HEK293 (cell line): ENCODE data around the gene NPHP4.
"Not testable (repeated sequence)": the region's sequence is repeated elsewhere in the genome, so short reads cannot be mapped to it uniquely, and the experiment has no call there.

Experiments used
- CTCF ChIA-PET: fragments of 350-600 bp; formaldehyde crosslinking; extraction: SDS; loops from one replicate; lab custom pipeline; 2021; ENCODE audit warnings: antibody characterized with exemption; lab: Yijun Ruan, JAX
- POLR2A ChIA-PET: fragments of 300-600 bp; formaldehyde crosslinking; extraction: SDS; loops from one replicate; lab custom pipeline; 2020; ENCODE audit warnings: antibody characterized with exemption, inconsistent platforms; lab: Yijun Ruan, JAX
- H3K27ac ChIP-seq: fragments of 200-500 bp; sonication (Bioruptor generic); 2 replicates; pipeline ENCODE4 v1.5.1; 2014; ENCODE audit warnings: low read depth, low read length, control low read depth, inconsistent platforms; ENCODE audit errors: extremely low read depth
- H3K36me3 ChIP-seq, 2 experiments: fragments of 200-500 bp in 1 of 2; sonication (Bioruptor generic) in 1 of 2; 1 replicate in 1 of 2; 2 replicates in 1 of 2; pipeline ENCODE4 v1.5.1; 2014 to 2017; ENCODE audit warnings: inconsistent platforms in 2 of 2, low read length in 2 of 2; ENCODE audit not compliant: control insufficient read depth in 2 of 2, insufficient read depth in 1 of 2
- H3K4me1 ChIP-seq: fragments of 200-500 bp; sonication (Bioruptor generic); 2 replicates; pipeline ENCODE4 v1.5.1; 2014; ENCODE audit warnings: mild to moderate bottlenecking, low read length, inconsistent platforms; ENCODE audit not compliant: control insufficient read depth, insufficient read depth
- H3K4me3 ChIP-seq: 2 replicates; pipeline ENCODE4 v1.5.1; 2011; ENCODE audit warnings: low read depth, mild to moderate bottlenecking, control low read depth, low read length, moderate library complexity
- H3K9me3 ChIP-seq: fragments of 200-500 bp; sonication (Bioruptor generic); 2 replicates; pipeline ENCODE4 v1.5.1; 2014; ENCODE audit warnings: low read depth, low read length, inconsistent platforms; ENCODE audit not compliant: control insufficient read depth, insufficient read depth
- ATF2 ChIP-seq: fragments of 450-650 bp; formaldehyde crosslinking; IDR thresholded peaks from 2 replicates; pipeline ENCODE4 v1.5.1; 2016; ENCODE audit warnings: missing biosample characterization, missing genetic modification characterization, low read depth
- GLIS1 ChIP-seq: fragments of 450-650 bp; formaldehyde crosslinking; IDR thresholded peaks from 2 replicates; pipeline ENCODE4 v1.5.1; 2016; ENCODE audit warnings: missing biosample characterization, missing genetic modification characterization
- KLF1 ChIP-seq: fragments of 450-650 bp; formaldehyde crosslinking; IDR thresholded peaks from 2 replicates; pipeline ENCODE4 v1.5.1; 2016; ENCODE audit warnings: missing biosample characterization, missing genetic modification characterization
- RBAK ChIP-seq: fragments of 450-650 bp; formaldehyde crosslinking; IDR thresholded peaks from 2 replicates; pipeline ENCODE4 v1.5.1; 2016; ENCODE audit warnings: missing biosample characterization, missing genetic modification characterization
- ZFP3 ChIP-seq: fragments of 450-650 bp; formaldehyde crosslinking; IDR thresholded peaks from 2 replicates; pipeline ENCODE4 v1.5.1; 2016; ENCODE audit warnings: low read depth, missing biosample characterization, missing genetic modification characterization
- ZFP37 ChIP-seq: fragments of 450-650 bp; formaldehyde crosslinking; IDR thresholded peaks from 2 replicates; pipeline ENCODE4 v1.5.1; 2016; ENCODE audit warnings: missing biosample characterization, missing genetic modification characterization
- ZIC2 ChIP-seq: fragments of 450-650 bp; formaldehyde crosslinking; IDR thresholded peaks from 2 replicates; pipeline ENCODE4 v1.5.1; 2016; ENCODE audit warnings: missing biosample characterization, missing genetic modification characterization
- ZNF311 ChIP-seq: fragments of 450-650 bp; formaldehyde crosslinking; IDR thresholded peaks from 2 replicates; pipeline ENCODE4 v1.5.1; 2017; ENCODE audit warnings: missing biosample characterization, missing genetic modification characterization, borderline replicate concordance
- ZNF530 ChIP-seq: fragments of 450-650 bp; formaldehyde crosslinking; IDR thresholded peaks from 2 replicates; pipeline ENCODE4 v1.5.1; 2016; ENCODE audit warnings: low read depth, missing biosample characterization, missing genetic modification characterization
- TF ChIP-seq, protein P1 (sequence below): fragments of 450-650 bp; formaldehyde crosslinking; IDR thresholded peaks from 2 replicates; pipeline ENCODE4; 2016; ENCODE audit warnings: missing biosample characterization, missing genetic modification characterization

Gene NPHP4

GRCh38 chr1:6019166-6019845 is 27.1 kb upstream of the NPHP4 start:
- Histone ChIP-seq H3K4me1 (no peaks in the 10 kb centered on the region), H3K36me3 (no peaks in the 10 kb centered on the region), H3K27ac (no peak overlapping the region), H3K9me3 (no peaks in the 10 kb centered on the region), H3K4me3 (no peak overlapping the region)
- POLR2A ChIA-PET: no interaction called here
- CTCF ChIA-PET: interaction anchor here (1.1 kb wide), 1 partner anchor 23 kb away, joined by 5 read pairs; no protein-coding TSS in a partner anchor
- no peak for TF ChIP-seq ZNF530

DNA sequence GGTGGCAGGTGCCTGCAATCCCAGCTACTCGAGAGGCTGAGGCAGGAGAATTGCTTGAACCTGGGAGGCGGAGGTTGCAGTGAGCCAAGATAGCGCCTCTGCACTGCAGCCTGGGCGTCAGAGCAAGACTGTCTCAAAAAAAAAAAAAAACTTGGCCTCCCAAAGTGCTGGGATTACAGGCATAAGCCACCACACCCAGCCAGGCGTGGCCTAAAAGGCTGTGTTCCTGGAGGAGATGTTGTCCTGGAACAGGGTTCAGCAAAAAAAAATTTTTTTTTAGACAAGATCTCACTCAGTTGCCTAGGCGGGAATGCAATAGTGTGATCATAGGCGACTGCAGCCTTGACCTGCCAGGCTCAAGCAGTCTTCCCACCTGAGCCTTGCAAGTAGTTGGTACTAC is 25.4 kb upstream of the NPHP4 start:
- H3K27ac ChIP-seq, H3K9me3 ChIP-seq, H3K4me3 ChIP-seq, CTCF ChIA-PET, H3K36me3 ChIP-seq, H3K4me1 ChIP-seq, POLR2A ChIA-PET: not testable (repeated sequence)
- TF ChIP-seq GLIS1 (tag by site-specific recombination): 0 out of 2 replicates have a peak, but pooled peaks have one; percentile 22
- peak; percentile 71 for TF ChIP-seq KLF1 (tag by site-specific recombination)
- TF ChIP-seq, all 188 proteins: peak for 2; not testable (repeated sequence) for 186

- ChIA-PET POLR2A (interaction anchor here (1.2 kb wide), 1 partner anchor 13 kb away, joined by 3 read pairs; no protein-coding TSS in a partner anchor), CTCF (no interaction called here)
- no peaks in the 10 kb centered on the region for H3K4me1 ChIP-seq
- H3K4me3 ChIP-seq: no peak overlapping the region
- H3K27ac ChIP-seq: no peak overlapping the region
- TF ChIP-seq, protein P1, sequence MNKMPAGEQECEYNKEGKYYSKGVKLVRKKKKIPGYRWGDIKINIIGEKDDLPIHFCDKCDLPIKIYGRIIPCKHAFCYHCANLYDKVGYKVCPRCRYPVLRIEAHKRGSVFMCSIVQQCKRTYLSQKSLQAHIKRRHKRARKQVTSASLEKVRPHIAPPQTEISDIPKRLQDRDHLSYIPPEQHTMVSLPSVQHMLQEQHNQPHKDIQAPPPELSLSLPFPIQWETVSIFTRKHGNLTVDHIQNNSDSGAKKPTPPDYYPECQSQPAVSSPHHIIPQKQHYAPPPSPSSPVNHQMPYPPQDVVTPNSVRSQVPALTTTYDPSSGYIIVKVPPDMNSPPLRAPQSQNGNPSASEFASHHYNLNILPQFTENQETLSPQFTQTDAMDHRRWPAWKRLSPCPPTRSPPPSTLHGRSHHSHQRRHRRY: no peak
- peak; percentile 23; the same call in 1 of the 2 replicates for TF ChIP-seq ZIC2 (tag by site-specific recombination)
- no peaks in the 10 kb centered on the region for H3K9me3 ChIP-seq
- H3K36me3 ChIP-seq: no peaks in the 10 kb centered on the region
Observed at GRCh38 chr1:6016191-6016865, 24.1 kb upstream of the NPHP4 start.

- Histone ChIP-seq H3K4me1 (no peaks in the 10 kb centered on the region), H3K36me3 (no peaks in the 10 kb centered on the region), H3K9me3 (no peaks in the 10 kb centered on the region), H3K27ac (no peak overlapping the region), H3K4me3 (no peak overlapping the region)
- ChIA-PET POLR2A (no interaction called here), CTCF (interaction anchor here (0.6 kb wide), 2 partner anchors 340 to 369 kb away, joined by 3 read pairs; no protein-coding TSS in a partner anchor)
- TF ChIP-seq ZNF311 (tag by site-specific recombination): no peak
- no peak for TF ChIP-seq ATF2
- TF ChIP-seq RBAK (tag by site-specific recombination): no peak
- no peak for TF ChIP-seq ZFP3 (tag by site-specific recombination)
- TF ChIP-seq ZFP37 (tag by site-specific recombination): no peak
Observed at GRCh38 chr1:6014130-6014999, 22.1 kb upstream of the NPHP4 start.
